NOMO-1 treated with DMSO at 0.1 percent for 48 hours (cell line): ENCODE data around the gene PPM1E.

Experiments used
- DNase-seq: peaks from one replicate; lab custom pipeline; 2025; ENCODE audit not compliant: unreplicated experiment; lab: John Stamatoyannopoulos, UW

The PPM1E gene

DNA sequence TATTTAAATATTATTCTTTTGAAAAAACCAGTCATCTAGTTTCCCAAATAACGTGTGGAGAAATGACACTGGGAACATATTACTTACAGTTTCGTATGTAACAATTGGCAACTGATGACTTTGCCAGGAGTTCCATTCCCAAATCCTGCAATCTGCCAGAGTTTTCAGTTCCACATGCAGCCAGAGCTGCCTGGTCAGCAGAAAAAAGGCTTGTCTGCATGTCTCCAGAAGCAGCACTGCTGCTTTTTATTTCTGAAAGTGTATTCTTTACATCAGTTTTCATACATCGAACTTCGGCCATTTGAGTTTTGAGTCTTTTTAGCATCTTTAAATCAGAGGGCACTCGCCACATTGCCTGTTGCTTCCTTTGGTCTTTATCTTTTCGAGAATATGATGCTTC is 272.7 kb downstream of the PPM1E start:
- DNase-seq, result no peak

DNA sequence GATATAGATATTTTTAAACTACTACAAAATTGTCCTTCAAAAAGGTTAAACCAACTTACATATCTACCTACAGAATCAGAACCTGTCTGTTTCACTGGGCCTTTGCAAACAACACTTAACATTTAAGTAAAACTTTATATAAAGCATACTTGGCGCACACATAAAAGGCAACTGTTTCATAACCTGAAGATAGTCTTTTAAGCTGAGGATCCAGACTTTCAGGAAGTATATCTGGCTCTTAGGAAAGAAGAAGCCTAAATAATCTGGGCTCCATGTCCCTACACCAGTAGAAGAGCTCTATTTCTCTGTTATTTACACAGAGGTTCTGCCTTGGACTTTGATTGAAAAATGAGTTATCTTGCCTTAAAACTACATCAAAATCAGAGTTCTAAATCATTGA is 275.2 kb downstream of the PPM1E start:
- no peak for DNase-seq
